Smooth muscle cell (in vitro differentiated cells): Measurements from ENCODE around the gene TCF12. TPM values are rescaled to one million over a fixed set of nuclear protein-coding genes. Genes with fewer than 3 reads are reported as not detected.

Source experiments
- DNase-seq: peaks from one replicate; lab custom pipeline; 2025; ENCODE audit not compliant: unreplicated experiment; lab: John Stamatoyannopoulos, UW
- H2AFZ ChIP-seq: fragments of 200-600 bp; sonication (generic); 2 replicates; pipeline ENCODE4 v1.6.0; 2016; ENCODE audit warnings: antibody characterized with exemption, low read depth, mild to moderate bottlenecking
- H3F3A ChIP-seq: fragments of 200-600 bp; sonication (generic); 2 replicates; pipeline ENCODE4 v1.6.0; 2017; ENCODE audit warnings: antibody characterized with exemption, low read depth
- H3K27ac ChIP-seq: fragments of 200-600 bp; sonication (generic); 2 replicates; pipeline ENCODE4 v1.5.1; 2016; ENCODE audit warnings: low read depth, mild to moderate bottlenecking
- H3K27me3 ChIP-seq: fragments of 200-600 bp; sonication (generic); 2 replicates; pipeline ENCODE4 v1.6.1; 2016; ENCODE audit warnings: low read depth, mild to moderate bottlenecking
- H3K36me3 ChIP-seq: fragments of 200-600 bp; sonication (generic); 2 replicates; pipeline ENCODE4 v1.5.1; 2016; ENCODE audit warnings: low read depth
- H3K4me1 ChIP-seq: fragments of 200-600 bp; sonication (generic); 2 replicates; pipeline ENCODE4 v1.5.1; 2016; ENCODE audit warnings: low read depth
- H3K4me2 ChIP-seq: fragments of 200-600 bp; sonication (generic); 2 replicates; pipeline ENCODE4 v1.6.0; 2016; ENCODE audit warnings: mild to moderate bottlenecking
- H3K4me3 ChIP-seq: fragments of 200-600 bp; sonication (generic); 2 replicates; pipeline ENCODE4 v1.5.1; 2016; ENCODE audit warnings: mild to moderate bottlenecking
- H3K79me2 ChIP-seq: fragments of 200-600 bp; sonication (generic); 2 replicates; pipeline ENCODE4 v1.6.0; 2016; ENCODE audit warnings: low read depth, mild to moderate bottlenecking
- H3K9ac ChIP-seq: fragments of 200-600 bp; sonication (generic); 2 replicates; pipeline ENCODE4 v1.6.0; 2016; ENCODE audit warnings: low read depth
- H3K9me3 ChIP-seq: fragments of 200-600 bp; sonication (generic); replicated peaks from 2 replicates; pipeline ENCODE4 v1.5.1; 2016; ENCODE audit warnings: low read depth
- H4K20me1 ChIP-seq: fragments of 200-600 bp; sonication (generic); 2 replicates; pipeline ENCODE4 v1.6.0; 2016; ENCODE audit warnings: low read depth
- WGBS: methylation state at CpG from one replicate; pipeline ENCODE4 v1.1.7; 2016; ENCODE audit warnings: low lambda C conversion rate; 5-methylcytosine and 5-hydroxymethylcytosine counted together
- polyA plus RNA-seq: library from polyadenylated mRNA; unstranded; fragments of >200 nt; fragmentation: Nextera tagmentation; extraction: Ambion mirVana; gene quantifications from 2 replicates; pipeline ENCODE4 v1.2.1, GENCODE V29; 2016
- total RNA-seq: library from RNA; depleted of rRNA; stranded (reverse); fragments of >200 nt; gene quantifications from 2 replicates; pipeline ENCODE4 v1.2.3, GENCODE V29; 2014
- TF ChIP-seq, protein P1 (sequence below): fragments of 200-600 bp; sonication (generic); IDR thresholded peaks from 2 replicates; pipeline ENCODE4 v1.5.1; 2017; ENCODE audit warnings: borderline replicate concordance, mild to moderate bottlenecking, antibody characterized with exemption; ENCODE audit not compliant: insufficient read depth, poor library complexity, severe bottlenecking

The TCF12 gene
- total and polyA plus RNA-seq, 2 experiments from 2014 or later, result 54.1 to 302 TPM

DNA sequence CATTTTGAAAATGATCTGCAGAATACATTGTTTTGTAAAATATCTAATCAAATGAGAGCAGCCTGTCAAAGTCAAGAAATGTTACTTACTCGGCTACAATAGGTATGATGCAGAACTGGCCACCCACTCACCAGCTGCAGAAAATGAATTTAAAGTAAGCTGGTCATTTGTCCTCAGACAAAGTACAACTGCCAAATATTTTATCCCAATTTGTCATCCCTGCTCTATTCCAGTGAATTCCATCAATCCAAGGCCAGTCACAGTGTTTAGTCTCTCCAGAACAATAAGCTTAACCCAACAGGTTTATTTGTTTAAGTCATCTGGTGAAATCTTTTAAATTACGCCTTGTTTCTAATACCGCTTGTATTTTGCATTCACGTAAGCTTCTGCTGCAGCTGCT is 46.6 kb upstream of the TCF12 start:
- no peaks in the 10 kb centered on the region for H3K9me3 ChIP-seq
- H2AFZ ChIP-seq, result no peak overlapping the region
- no peak for DNase-seq
- H3K4me1 ChIP-seq, result peaks cover 9% of the 10 kb centered on the region
- H4K20me1 ChIP-seq, result no peaks in the 10 kb centered on the region
- no peaks in the 10 kb centered on the region for H3K79me2 ChIP-seq
- TF ChIP-seq, protein P1, sequence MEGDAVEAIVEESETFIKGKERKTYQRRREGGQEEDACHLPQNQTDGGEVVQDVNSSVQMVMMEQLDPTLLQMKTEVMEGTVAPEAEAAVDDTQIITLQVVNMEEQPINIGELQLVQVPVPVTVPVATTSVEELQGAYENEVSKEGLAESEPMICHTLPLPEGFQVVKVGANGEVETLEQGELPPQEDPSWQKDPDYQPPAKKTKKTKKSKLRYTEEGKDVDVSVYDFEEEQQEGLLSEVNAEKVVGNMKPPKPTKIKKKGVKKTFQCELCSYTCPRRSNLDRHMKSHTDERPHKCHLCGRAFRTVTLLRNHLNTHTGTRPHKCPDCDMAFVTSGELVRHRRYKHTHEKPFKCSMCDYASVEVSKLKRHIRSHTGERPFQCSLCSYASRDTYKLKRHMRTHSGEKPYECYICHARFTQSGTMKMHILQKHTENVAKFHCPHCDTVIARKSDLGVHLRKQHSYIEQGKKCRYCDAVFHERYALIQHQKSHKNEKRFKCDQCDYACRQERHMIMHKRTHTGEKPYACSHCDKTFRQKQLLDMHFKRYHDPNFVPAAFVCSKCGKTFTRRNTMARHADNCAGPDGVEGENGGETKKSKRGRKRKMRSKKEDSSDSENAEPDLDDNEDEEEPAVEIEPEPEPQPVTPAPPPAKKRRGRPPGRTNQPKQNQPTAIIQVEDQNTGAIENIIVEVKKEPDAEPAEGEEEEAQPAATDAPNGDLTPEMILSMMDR, result no peak
- no peak overlapping the region for H3K27ac ChIP-seq
- no peaks in the 10 kb centered on the region for H3K27me3 ChIP-seq
- 90% methylated on average over 4 of the region's 4 CpGs for WGBS
- H3K4me2 ChIP-seq, result no peak overlapping the region
- H3K36me3 ChIP-seq, result no peaks in the 10 kb centered on the region
- H3F3A ChIP-seq, result no peaks in the 10 kb centered on the region
- no peak overlapping the region for H3K9ac ChIP-seq
- H3K4me3 ChIP-seq, result no peak overlapping the region

DNA sequence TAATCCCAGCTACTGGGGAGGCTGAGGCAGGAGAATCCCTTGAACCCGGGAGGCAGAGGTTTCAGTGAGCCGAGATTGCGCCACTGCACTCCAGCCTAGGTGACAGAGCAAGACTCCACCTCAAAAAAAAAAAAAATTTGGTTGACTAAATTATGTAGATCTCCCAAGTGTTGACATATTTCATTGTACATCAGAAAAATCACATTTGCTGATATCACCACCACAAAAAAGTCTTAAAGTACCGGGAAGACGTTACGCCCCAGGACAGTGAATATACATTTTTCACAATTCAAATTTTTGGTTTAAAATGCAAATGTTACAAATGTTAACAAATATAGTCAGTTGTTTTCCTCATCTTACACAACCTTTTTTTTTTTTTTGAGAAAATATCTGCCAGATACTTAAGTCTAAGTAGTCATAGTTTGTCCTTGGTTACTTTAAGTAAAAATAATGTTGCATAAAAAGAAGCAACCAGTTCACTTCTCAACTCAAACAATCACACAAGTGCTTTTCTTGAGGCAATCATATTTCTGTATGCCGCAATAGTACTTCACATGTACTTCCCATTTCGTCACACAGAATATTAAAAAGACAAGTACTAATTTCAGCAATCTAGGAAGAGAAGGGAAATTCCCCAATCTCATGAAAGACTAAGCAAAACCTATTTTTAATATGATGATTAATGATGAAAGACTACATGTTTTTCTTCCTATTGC is 41.0 kb upstream of the TCF12 start:
- WGBS, result 97% methylated on average over 8 of the region's 8 CpGs
- TF ChIP-seq, protein P1, result no peak
- no peak for DNase-seq
- no peak overlapping the region for H3K4me2 ChIP-seq
- H3K4me1 ChIP-seq, result no peaks in the 10 kb centered on the region
- H2AFZ ChIP-seq, result no peak overlapping the region
- no peaks in the 10 kb centered on the region for H3F3A ChIP-seq
- no peaks in the 10 kb centered on the region for H4K20me1 ChIP-seq
- H3K9me3 ChIP-seq, result no peaks in the 10 kb centered on the region
- no peak overlapping the region for H3K4me3 ChIP-seq
- no peaks in the 10 kb centered on the region for H3K27me3 ChIP-seq
- H3K27ac ChIP-seq, result no peak overlapping the region
- no peaks in the 10 kb centered on the region for H3K79me2 ChIP-seq
- H3K36me3 ChIP-seq, result no peaks in the 10 kb centered on the region
- no peak overlapping the region for H3K9ac ChIP-seq

DNA sequence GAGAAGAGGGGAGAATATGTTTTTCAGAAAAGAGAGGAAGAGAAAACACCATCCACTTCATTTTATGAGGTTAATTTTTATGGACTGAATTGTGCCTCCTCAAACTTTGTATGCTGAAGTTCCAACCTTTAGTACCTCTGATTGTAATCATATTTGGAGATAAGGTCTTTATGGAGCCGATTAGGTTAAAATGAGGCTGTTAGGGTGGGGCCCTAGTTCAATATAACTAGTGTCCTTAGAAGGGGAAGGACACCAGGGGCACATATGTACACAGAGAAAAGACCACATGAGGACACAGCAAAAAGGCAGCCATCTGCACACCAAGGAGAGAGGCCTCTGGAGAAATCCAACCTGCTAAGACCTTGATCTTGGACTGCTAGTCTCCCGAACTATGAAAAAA is 38.9 kb upstream of the TCF12 start:
- Histone ChIP-seq H2AFZ (no peak overlapping the region), H4K20me1 (no peaks in the 10 kb centered on the region), H3K36me3 (no peaks in the 10 kb centered on the region), H3K27me3 (no peaks in the 10 kb centered on the region), H3K4me1 (no peaks in the 10 kb centered on the region), H3F3A (no peaks in the 10 kb centered on the region), H3K79me2 (no peaks in the 10 kb centered on the region), H3K4me2 (no peak overlapping the region), H3K9ac (no peak overlapping the region), H3K4me3 (no peak overlapping the region), H3K27ac (no peak overlapping the region), H3K9me3 (no peaks in the 10 kb centered on the region)
- no peak for DNase-seq
- WGBS, result 88% methylated on average over 2 of the region's 2 CpGs
- TF ChIP-seq, protein P1, result no peak

DNA sequence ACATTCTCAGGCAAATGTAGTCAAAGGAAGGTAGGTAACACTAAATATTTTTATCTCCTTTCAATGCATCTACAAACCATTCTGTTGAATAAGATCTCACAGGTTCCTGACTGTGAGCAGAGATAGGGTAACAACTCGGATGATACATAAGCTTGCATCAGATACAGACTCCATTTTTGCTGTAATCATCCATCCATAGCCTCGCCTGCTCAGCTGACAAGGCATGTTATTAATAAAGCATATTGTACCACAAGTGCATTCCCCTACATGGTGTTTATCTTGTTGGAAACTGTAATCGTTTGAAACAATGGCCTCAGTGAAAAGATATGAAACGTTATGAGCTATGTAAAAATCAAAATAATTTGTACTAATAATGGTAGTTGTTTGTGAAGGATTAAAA is 35.4 kb upstream of the TCF12 start:
- Histone ChIP-seq H4K20me1 (no peaks in the 10 kb centered on the region), H3K9me3 (no peaks in the 10 kb centered on the region), H3K27me3 (no peaks in the 10 kb centered on the region), H2AFZ (no peak overlapping the region), H3K9ac (no peak overlapping the region), H3K4me3 (no peak overlapping the region), H3K27ac (no peak overlapping the region), H3K4me2 (no peak overlapping the region), H3K36me3 (no peaks in the 10 kb centered on the region), H3K79me2 (no peaks in the 10 kb centered on the region), H3K4me1 (peaks cover 6% of the 10 kb centered on the region), H3F3A (no peaks in the 10 kb centered on the region)
- WGBS, result 86% methylated on average over 4 of the region's 4 CpGs
- TF ChIP-seq, protein P1, result no peak
- no peak for DNase-seq
